ENCODE data around the gene FABP1. TPM values are rescaled to one million over a fixed set of nuclear protein-coding genes. Genes with fewer than 3 reads are reported as not detected.

FABP1 gene
- total RNA-seq, 1 donor from 2014 or later, result not detected

- no peak for TF ChIP-seq CTCF (IDR thresholded peaks at IDR 0.05)
- Mint-ChIP-seq H3K27ac (no peak overlapping the region), H3K4me3 (no peak overlapping the region), H3K27me3 (peaks cover 33% of the 10 kb centered on the region), H3K9me3 (peaks cover 16% of the 10 kb centered on the region), H3K4me1 (no peaks in the 10 kb centered on the region), H3K36me3 (ENCODE audit: low read depth) (peaks cover 5% of the 10 kb centered on the region)
- ATAC-seq (ENCODE audit: low read depth), result no peak
- no peak for DNase-seq
- intact Hi-C loops (cut with micrococcal nuclease), result no loop called here
- POLR2A ChIA-PET, result no interaction called here
- CTCF ChIA-PET, result interaction anchor here (1.6 kb wide), 1 partner anchor 13 kb away, joined by 5 read pairs; no protein-coding TSS in a partner anchor
Measured at GRCh38 chr2:88146590-88146989, 18.7 kb upstream of the FABP1 start.

- CTCF ChIA-PET, result no interaction called here
- H3K27me3 Mint-ChIP-seq, result peaks cover 37% of the 10 kb centered on the region
- TF ChIP-seq CTCF (IDR thresholded peaks at IDR 0.05), result no peak
- intact Hi-C loops (cut with micrococcal nuclease), result no loop called here
- DNase-seq (no peak), ATAC-seq (ENCODE audit: low read depth) (no peak)
- H3K36me3 Mint-ChIP-seq (ENCODE audit: low read depth), result peaks cover 5% of the 10 kb centered on the region
- no peak overlapping the region for H3K4me3 Mint-ChIP-seq
- POLR2A ChIA-PET, result no interaction called here
- no peak overlapping the region for H3K27ac Mint-ChIP-seq
- H3K9me3 Mint-ChIP-seq, result peaks cover 16% of the 10 kb centered on the region
- no peaks in the 10 kb centered on the region for H3K4me1 Mint-ChIP-seq
Measured at GRCh38 chr2:88144914-88145497, 17.1 kb upstream of the FABP1 start.

- CTCF ChIA-PET, result no interaction called here
- no peak overlapping the region for H3K4me3 Mint-ChIP-seq
- no peaks in the 10 kb centered on the region for H3K4me1 Mint-ChIP-seq
- H3K9me3 Mint-ChIP-seq, result peaks cover 13% of the 10 kb centered on the region
- POLR2A ChIA-PET, result no interaction called here
- DNase-seq (no peak), ATAC-seq (ENCODE audit: low read depth) (no peak)
- peaks cover 5% of the 10 kb centered on the region for H3K36me3 Mint-ChIP-seq (ENCODE audit: low read depth)
- TF ChIP-seq CTCF (IDR thresholded peaks at IDR 0.05), result no peak
- H3K27me3 Mint-ChIP-seq, result peaks cover 37% of the 10 kb centered on the region
- intact Hi-C loops (cut with micrococcal nuclease), result no loop called here
- H3K27ac Mint-ChIP-seq, result no peak overlapping the region
Measured at GRCh38 chr2:88144271-88144670, 16.4 kb upstream of the FABP1 start.

GRCh38 chr2:88141952-88142351 is 14.1 kb upstream of the FABP1 start:
- DNase-seq (no peak), ATAC-seq (ENCODE audit: low read depth) (no peak)
- H3K4me1 Mint-ChIP-seq, result no peaks in the 10 kb centered on the region
- H3K36me3 Mint-ChIP-seq (ENCODE audit: low read depth), result no peaks in the 10 kb centered on the region
- no peak overlapping the region for H3K4me3 Mint-ChIP-seq
- no peak for TF ChIP-seq CTCF (IDR thresholded peaks at IDR 0.05)
- CTCF ChIA-PET, result no interaction called here
- peaks cover 4% of the 10 kb centered on the region for H3K9me3 Mint-ChIP-seq
- H3K27ac Mint-ChIP-seq, result no peak overlapping the region
- intact Hi-C loops (cut with micrococcal nuclease), result no loop called here
- peaks cover 49% of the 10 kb centered on the region for H3K27me3 Mint-ChIP-seq
- POLR2A ChIA-PET, result no interaction called here

GRCh38 chr2:88139804-88140203 is 11.9 kb upstream of the FABP1 start:
- DNase-seq (no peak), ATAC-seq (ENCODE audit: low read depth) (no peak)
- intact Hi-C loops (cut with micrococcal nuclease), result no loop called here
- Mint-ChIP-seq H3K36me3 (ENCODE audit: low read depth) (no peaks in the 10 kb centered on the region), H3K4me1 (no peaks in the 10 kb centered on the region), H3K9me3 (peaks cover 4% of the 10 kb centered on the region), H3K27ac (no peak overlapping the region), H3K4me3 (no peak overlapping the region), H3K27me3 (peaks cover 40% of the 10 kb centered on the region)
- ChIA-PET CTCF (no interaction called here), POLR2A (no interaction called here)
- TF ChIP-seq CTCF (IDR thresholded peaks at IDR 0.05), result no peak

Data from activated B cell treated with CpG ODN at 0.5 μM for 24 hours (primary cell).